COR-L47 (cell line): Measurements from ENCODE around the gene OR13A1.
"Not testable (repeated sequence)": the region's sequence is repeated elsewhere in the genome, so short reads cannot be mapped to it uniquely, and the experiment has no call there.

Source experiments
- DNase-seq: peaks from one replicate; lab custom pipeline; 2025; lab: John Stamatoyannopoulos, UW

Gene OR13A1

GRCh38 chr10:45280113-45280760 is 35.2 kb downstream of the OR13A1 start:
- no peak for DNase-seq

- DNase-seq = no peak
These were observed 35.7 kb downstream of the OR13A1 start for GRCh38 chr10:45279682-45280081.

- no peak for DNase-seq
These were observed 36.4 kb downstream of the OR13A1 start for GRCh38 chr10:45278860-45279498.

GRCh38 chr10:45276146-45276545 is 39.3 kb downstream of the OR13A1 start:
- not testable (repeated sequence) for DNase-seq

GRCh38 chr10:45274364-45274763 is 41.0 kb downstream of the OR13A1 start:
- DNase-seq = no peak

- not testable (repeated sequence) for DNase-seq
These were observed 47.6 kb downstream of the OR13A1 start for GRCh38 chr10:45267777-45268176.

- no peak for DNase-seq
These were observed 49.4 kb downstream of the OR13A1 start for GRCh38 chr10:45265996-45266395.

- no peak for DNase-seq
These were observed 53.5 kb downstream of the OR13A1 start for GRCh38 chr10:45261946-45262345.

GRCh38 chr10:45261243-45261775 is 54.1 kb downstream of the OR13A1 start:
- DNase-seq = no peak

GRCh38 chr10:45260635-45261034 is 54.8 kb downstream of the OR13A1 start:
- not testable (repeated sequence) for DNase-seq

GRCh38 chr10:45259786-45260495 is 55.5 kb downstream of the OR13A1 start:
- not testable (repeated sequence) for DNase-seq

GRCh38 chr10:45257600-45257999 is 57.8 kb downstream of the OR13A1 start:
- DNase-seq = no peak

GRCh38 chr10:45256246-45256645 is 59.2 kb downstream of the OR13A1 start:
- DNase-seq = no peak

- DNase-seq = no peak
These were observed 59.7 kb downstream of the OR13A1 start for GRCh38 chr10:45255706-45256105.

GRCh38 chr10:45254892-45255291 is 60.5 kb downstream of the OR13A1 start:
- no peak for DNase-seq

- no peak for DNase-seq
These were observed 62.1 kb downstream of the OR13A1 start for GRCh38 chr10:45253183-45253914.
